ENCODE data around the gene NAV2.

The NAV2 gene

DNA sequence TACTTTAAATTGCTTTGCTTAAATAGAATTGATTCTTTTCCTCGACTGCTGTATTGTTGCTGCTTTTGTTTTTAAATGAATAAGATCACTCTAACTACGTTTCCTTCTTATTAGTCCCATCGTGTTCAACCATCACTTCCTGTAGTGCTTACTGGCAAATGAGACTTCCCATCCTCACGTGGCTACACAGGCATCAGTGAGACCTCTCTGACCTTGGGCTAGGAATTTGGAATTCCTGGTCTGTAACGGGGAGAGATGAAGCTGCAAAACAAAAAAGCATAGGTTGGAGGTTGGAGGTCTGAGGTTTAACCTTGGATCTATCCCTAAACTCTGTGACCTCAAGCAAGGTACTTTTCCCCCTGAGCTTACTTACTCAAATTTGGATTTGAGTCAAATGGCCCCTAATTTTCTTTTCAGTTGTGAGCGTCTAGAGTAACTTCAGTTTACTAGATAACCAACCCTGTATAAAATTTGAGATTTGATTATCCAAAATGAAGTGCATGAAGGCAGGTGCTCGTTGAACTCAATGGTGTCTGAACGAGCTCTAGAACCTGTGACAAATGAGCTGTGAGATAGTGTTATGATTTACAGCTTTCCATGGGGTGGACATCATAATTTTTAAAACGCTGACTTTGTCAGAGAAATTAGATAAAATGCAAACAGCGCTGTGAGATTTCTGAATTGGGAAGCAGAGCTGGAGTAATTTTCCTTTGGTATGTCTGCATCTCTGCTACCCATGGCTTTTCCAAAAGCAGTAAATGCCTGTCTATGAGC, 296.4 kb downstream of the NAV2 start:
- no CpG with 5 or more reads among the region's 10 CpGs for WGBS (ENCODE audit: insufficient coverage, insufficient read length)
- Histone ChIP-seq H3K9me3 (ENCODE audit: control insufficient read depth, insufficient read depth, low read length) (no peaks in the 10 kb centered on the region), H3K4me1 (ENCODE audit: control insufficient read depth, insufficient read depth, low read length) (peaks cover 4% of the 10 kb centered on the region; the same call in 1 of the 2 replicates), H3K4me3 (ENCODE audit: low read length) (no peak overlapping the region), H3K27ac (ENCODE audit: low read length) (no peak overlapping the region), H3K36me3 (ENCODE audit: control insufficient read depth, insufficient read depth, low read length) (no peaks in the 10 kb centered on the region), H3K27me3 (ENCODE audit: control insufficient read depth, insufficient read depth, low read length) (no peaks in the 10 kb centered on the region)
- DNase-seq (ENCODE audit: low read depth, low spot score) = no peak

GRCh38 chr11:20010156-20010850, 297.7 kb downstream of the NAV2 start:
- Histone ChIP-seq H3K4me1 (ENCODE audit: control insufficient read depth, insufficient read depth, low read length) (peaks cover 4% of the 10 kb centered on the region; the same call in 1 of the 2 replicates), H3K9me3 (ENCODE audit: control insufficient read depth, insufficient read depth, low read length) (no peaks in the 10 kb centered on the region), H3K4me3 (ENCODE audit: low read length) (no peak overlapping the region), H3K36me3 (ENCODE audit: control insufficient read depth, insufficient read depth, low read length) (no peaks in the 10 kb centered on the region), H3K27me3 (ENCODE audit: control insufficient read depth, insufficient read depth, low read length) (no peaks in the 10 kb centered on the region), H3K27ac (ENCODE audit: low read length) (no peak overlapping the region)
- DNase-seq (ENCODE audit: low read depth, low spot score) = no peak
- WGBS (ENCODE audit: insufficient coverage, insufficient read length) = no CpG with 5 or more reads among the region's 8 CpGs

GRCh38 chr11:20010851-20011225, 298.2 kb downstream of the NAV2 start:
- Histone ChIP-seq H3K27me3 (ENCODE audit: control insufficient read depth, insufficient read depth, low read length) (no peaks in the 10 kb centered on the region), H3K36me3 (ENCODE audit: control insufficient read depth, insufficient read depth, low read length) (no peaks in the 10 kb centered on the region), H3K9me3 (ENCODE audit: control insufficient read depth, insufficient read depth, low read length) (no peaks in the 10 kb centered on the region), H3K27ac (ENCODE audit: low read length) (no peak overlapping the region), H3K4me1 (ENCODE audit: control insufficient read depth, insufficient read depth, low read length) (peaks cover 4% of the 10 kb centered on the region; the same call in 1 of the 2 replicates), H3K4me3 (ENCODE audit: low read length) (no peak overlapping the region)
- WGBS (ENCODE audit: insufficient coverage, insufficient read length) = no CpG with 5 or more reads among the region's 3 CpGs
- DNase-seq (ENCODE audit: low read depth, low spot score) = no peak

DNA sequence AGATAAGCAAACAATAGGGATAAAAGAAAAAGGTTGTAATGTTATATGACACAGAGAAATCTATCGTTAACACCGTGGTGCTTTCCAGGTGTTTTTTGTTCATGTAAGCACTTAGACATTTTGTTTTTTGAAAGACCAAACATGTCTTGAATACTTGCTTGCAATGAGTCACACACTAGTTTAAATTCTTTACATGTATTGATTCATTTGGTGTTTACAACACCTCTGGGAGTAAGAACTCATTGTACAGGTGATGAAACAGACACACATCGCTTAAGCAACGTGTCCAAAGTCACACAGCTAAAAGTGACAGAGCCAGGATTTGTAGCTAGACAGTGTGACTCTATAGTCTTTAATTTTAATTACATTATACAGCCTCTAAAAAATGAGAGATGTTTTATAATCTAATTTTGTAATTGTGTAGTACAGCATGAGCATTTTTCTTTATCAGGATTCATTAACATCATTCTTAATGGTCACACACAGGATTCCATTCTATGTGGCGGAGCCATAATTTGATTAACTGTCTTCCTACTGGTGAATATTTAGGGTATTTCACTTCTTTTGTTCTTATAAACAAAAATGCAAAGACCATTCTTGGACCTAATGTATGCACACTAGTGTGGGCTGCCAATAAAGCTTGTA, 298.8 kb downstream of the NAV2 start:
- no CpG with 5 or more reads among the region's 5 CpGs for WGBS (ENCODE audit: insufficient coverage, insufficient read length)
- Histone ChIP-seq H3K9me3 (ENCODE audit: control insufficient read depth, insufficient read depth, low read length) (no peaks in the 10 kb centered on the region), H3K4me3 (ENCODE audit: low read length) (no peak overlapping the region), H3K4me1 (ENCODE audit: control insufficient read depth, insufficient read depth, low read length) (peaks cover 4% of the 10 kb centered on the region; the same call in 1 of the 2 replicates), H3K27ac (ENCODE audit: low read length) (no peak overlapping the region), H3K36me3 (ENCODE audit: control insufficient read depth, insufficient read depth, low read length) (no peaks in the 10 kb centered on the region), H3K27me3 (ENCODE audit: control insufficient read depth, insufficient read depth, low read length) (no peaks in the 10 kb centered on the region)
- no peak for DNase-seq (ENCODE audit: low read depth, low spot score)

DNA sequence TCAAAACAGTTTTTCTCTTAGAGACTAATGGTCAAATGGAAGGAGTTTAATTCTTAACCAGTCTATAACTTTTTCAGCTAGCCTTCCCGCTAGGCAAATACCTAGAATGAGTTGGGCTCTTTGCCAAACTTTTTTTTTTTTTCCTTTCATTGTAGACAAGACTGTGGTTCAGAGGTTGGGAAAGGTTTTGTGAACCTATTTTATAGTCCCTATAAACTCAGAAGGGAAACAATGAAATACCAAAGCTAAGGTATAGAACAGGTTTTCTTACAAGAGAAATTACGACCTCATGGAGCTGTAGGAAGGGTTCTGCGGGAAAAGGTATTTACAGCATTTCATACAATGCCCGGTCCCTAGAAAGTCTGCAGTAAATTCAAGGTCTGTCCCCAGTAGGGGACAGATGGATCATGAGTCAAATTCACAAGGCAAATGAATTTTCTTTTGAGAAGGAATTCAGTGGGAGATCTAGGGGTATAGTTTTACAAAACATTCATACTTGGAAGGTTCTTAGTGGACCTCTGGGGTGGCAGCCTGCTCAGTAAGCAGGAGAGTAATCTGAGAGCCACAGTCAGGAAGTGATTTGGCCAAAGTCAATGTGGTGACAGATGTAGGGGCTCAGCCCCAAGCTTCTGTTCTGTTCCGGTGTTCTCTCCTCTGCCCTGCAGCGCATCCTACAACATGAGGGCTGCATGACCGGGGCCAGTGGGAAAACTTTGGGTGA, 300.9 kb downstream of the NAV2 start:
- no peak overlapping the region for H3K4me3 ChIP-seq (ENCODE audit: low read length)
- WGBS (ENCODE audit: insufficient coverage, insufficient read length) = no CpG with 5 or more reads among the region's 7 CpGs
- no peaks in the 10 kb centered on the region for H3K36me3 ChIP-seq (ENCODE audit: control insufficient read depth, insufficient read depth, low read length)
- no peaks in the 10 kb centered on the region for H3K27me3 ChIP-seq (ENCODE audit: control insufficient read depth, insufficient read depth, low read length)
- no peak for DNase-seq (ENCODE audit: low read depth, low spot score)
- H3K27ac ChIP-seq (ENCODE audit: low read length) = no peak overlapping the region
- peaks cover 6% of the 10 kb centered on the region for H3K4me1 ChIP-seq (ENCODE audit: control insufficient read depth, insufficient read depth, low read length)
- H3K9me3 ChIP-seq (ENCODE audit: control insufficient read depth, insufficient read depth, low read length) = no peaks in the 10 kb centered on the region

DNA sequence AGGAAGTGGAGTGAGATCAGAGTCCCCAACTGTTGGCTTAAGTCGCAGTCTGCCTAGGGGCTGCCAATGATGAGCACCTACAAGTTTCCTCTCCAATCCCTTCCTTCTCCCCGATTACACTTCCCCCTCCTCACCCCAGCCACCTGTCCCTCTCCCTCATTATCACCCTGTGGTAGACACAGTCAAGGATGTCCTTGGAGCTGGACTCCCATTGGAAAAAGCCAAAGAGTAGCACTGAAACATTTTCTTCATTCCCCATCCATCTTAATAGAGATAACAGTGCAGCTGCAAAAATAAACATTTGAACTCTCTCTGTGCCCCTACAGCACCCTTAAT, 301.4 kb downstream of the NAV2 start:
- no peaks in the 10 kb centered on the region for H3K36me3 ChIP-seq (ENCODE audit: control insufficient read depth, insufficient read depth, low read length)
- H3K27me3 ChIP-seq (ENCODE audit: control insufficient read depth, insufficient read depth, low read length) = no peaks in the 10 kb centered on the region
- H3K27ac ChIP-seq (ENCODE audit: low read length) = no peak overlapping the region
- H3K9me3 ChIP-seq (ENCODE audit: control insufficient read depth, insufficient read depth, low read length) = no peaks in the 10 kb centered on the region
- no peak for DNase-seq (ENCODE audit: low read depth, low spot score)
- H3K4me3 ChIP-seq (ENCODE audit: low read length) = no peak overlapping the region
- WGBS (ENCODE audit: insufficient coverage, insufficient read length) = no CpG with 5 or more reads among the region's 2 CpGs
- H3K4me1 ChIP-seq (ENCODE audit: control insufficient read depth, insufficient read depth, low read length) = peaks cover 5% of the 10 kb centered on the region

DNA sequence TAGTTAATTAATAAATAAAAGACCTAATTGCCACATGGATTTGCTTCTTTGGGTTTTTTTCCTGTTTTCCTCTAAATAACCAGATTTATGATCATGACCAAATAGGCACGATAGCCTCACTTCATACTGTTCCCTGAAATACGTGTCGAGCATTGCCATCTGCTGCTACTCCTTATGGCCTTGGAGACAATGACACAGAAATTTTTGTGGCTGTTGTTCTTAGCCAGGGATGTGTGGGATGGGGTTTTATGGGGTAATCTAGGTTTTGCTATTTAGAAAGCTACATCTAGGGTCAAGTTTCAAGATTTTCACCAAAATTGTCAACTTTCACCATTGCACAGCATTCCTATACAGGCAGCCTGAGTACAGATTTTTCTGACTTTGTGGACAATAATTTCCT, 302.5 kb downstream of the NAV2 start:
- Histone ChIP-seq H3K9me3 (ENCODE audit: control insufficient read depth, insufficient read depth, low read length) (no peaks in the 10 kb centered on the region), H3K27ac (ENCODE audit: low read length) (no peak overlapping the region), H3K4me3 (ENCODE audit: low read length) (no peak overlapping the region), H3K36me3 (ENCODE audit: control insufficient read depth, insufficient read depth, low read length) (no peaks in the 10 kb centered on the region), H3K4me1 (ENCODE audit: control insufficient read depth, insufficient read depth, low read length) (peaks cover 5% of the 10 kb centered on the region), H3K27me3 (ENCODE audit: control insufficient read depth, insufficient read depth, low read length) (no peaks in the 10 kb centered on the region)
- no CpG with 5 or more reads among the region's 3 CpGs for WGBS (ENCODE audit: insufficient coverage, insufficient read length)
- DNase-seq (ENCODE audit: low read depth, low spot score) = no peak

DNA sequence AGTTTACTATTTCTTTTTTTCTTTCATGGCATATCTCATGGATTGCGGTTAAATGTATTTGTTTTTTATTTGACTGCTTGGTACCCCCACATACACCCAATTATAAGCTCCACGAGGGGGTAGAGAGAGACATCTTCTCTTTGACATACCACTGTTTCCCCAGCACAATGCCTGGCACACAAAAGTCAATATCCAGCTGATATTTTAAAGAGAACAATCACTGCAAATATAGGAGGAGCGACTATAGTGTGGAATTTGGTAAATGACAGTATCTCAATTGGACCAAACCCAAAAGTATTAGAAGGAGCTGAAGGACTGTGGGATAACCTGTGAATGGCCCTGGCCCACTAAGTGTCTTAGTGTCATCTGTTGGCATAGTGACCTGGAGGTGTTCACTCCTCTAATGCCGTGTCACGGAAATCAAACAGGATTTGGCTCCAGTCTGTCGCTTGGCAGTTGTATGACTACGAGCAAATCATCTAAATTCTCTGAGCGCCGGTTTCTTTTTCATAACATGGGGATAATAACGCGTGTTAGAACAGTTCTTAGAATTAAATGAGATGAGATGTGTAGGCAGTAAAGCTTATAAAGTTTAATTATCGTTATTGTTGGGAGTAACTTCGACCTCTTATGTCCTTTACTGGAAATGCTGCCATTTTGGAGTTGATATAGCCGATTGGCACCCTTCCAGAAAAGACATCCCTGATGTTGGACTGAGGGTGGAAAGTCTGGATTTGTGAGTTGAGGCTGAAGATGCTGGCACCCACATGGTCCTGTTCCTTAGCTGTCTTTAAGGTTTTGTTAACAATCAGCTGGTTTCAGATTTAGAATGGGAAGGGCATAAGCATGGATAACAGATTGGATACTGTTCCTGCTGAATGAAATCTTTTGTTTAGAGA, 303.1 kb downstream of the NAV2 start:
- no peak for DNase-seq (ENCODE audit: low read depth, low spot score)
- Histone ChIP-seq H3K27ac (ENCODE audit: low read length) (no peak overlapping the region), H3K4me3 (ENCODE audit: low read length) (no peak overlapping the region), H3K27me3 (ENCODE audit: control insufficient read depth, insufficient read depth, low read length) (no peaks in the 10 kb centered on the region), H3K4me1 (ENCODE audit: control insufficient read depth, insufficient read depth, low read length) (peaks cover 5% of the 10 kb centered on the region), H3K9me3 (ENCODE audit: control insufficient read depth, insufficient read depth, low read length) (no peaks in the 10 kb centered on the region), H3K36me3 (ENCODE audit: control insufficient read depth, insufficient read depth, low read length) (no peaks in the 10 kb centered on the region)
- WGBS (ENCODE audit: insufficient coverage, insufficient read length) = 100% methylated on average over 1 of the region's 14 CpGs

GRCh38 chr11:20016526-20016925, 303.9 kb downstream of the NAV2 start:
- Histone ChIP-seq H3K36me3 (ENCODE audit: control insufficient read depth, insufficient read depth, low read length) (no peaks in the 10 kb centered on the region), H3K4me1 (ENCODE audit: control insufficient read depth, insufficient read depth, low read length) (peaks cover 6% of the 10 kb centered on the region), H3K9me3 (ENCODE audit: control insufficient read depth, insufficient read depth, low read length) (no peaks in the 10 kb centered on the region), H3K27me3 (ENCODE audit: control insufficient read depth, insufficient read depth, low read length) (no peaks in the 10 kb centered on the region), H3K27ac (ENCODE audit: low read length) (no peak overlapping the region), H3K4me3 (ENCODE audit: low read length) (no peak overlapping the region)
- WGBS (ENCODE audit: insufficient coverage, insufficient read length) = no CpG with 5 or more reads among the region's 3 CpGs
- no peak for DNase-seq (ENCODE audit: low read depth, low spot score)
